ENCODE data around the gene SLC2A8.

DNA sequence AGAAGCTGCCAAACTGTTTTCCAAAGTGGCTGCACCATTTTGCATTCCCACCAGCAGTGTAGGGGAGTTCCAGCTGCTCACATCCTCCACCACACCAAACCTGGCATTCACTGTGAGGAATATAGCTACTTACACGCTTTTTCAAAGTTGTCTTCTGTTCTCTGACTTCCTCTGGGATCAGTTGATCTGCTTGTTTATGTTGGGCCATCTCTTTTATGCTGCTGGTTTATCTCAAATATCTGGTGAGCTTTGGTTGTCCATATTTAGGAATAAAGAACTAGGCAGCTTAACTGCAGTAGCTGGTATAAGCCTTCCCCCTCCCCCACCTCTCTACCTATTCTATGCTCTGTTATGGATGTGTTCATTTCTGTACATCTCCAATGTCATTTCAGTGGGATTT, 18.7 kb downstream of the SLC2A8 start:
- TF ChIP-seq CTCF (conservative IDR thresholded peaks at IDR 0.05; ENCODE audit: low read length) (no peak), EZH2phosphoT487 (IDR thresholded peaks at IDR 0.05; ENCODE audit: borderline replicate concordance) (no peak)
